Measurements from ENCODE around the gene COX6A2. TPM values are rescaled to one million over a fixed set of nuclear protein-coding genes. Genes with fewer than 3 reads are reported as not detected.

Gene COX6A2
- total RNA-seq, 1 experiment from 2014 or later: not detected

DNA sequence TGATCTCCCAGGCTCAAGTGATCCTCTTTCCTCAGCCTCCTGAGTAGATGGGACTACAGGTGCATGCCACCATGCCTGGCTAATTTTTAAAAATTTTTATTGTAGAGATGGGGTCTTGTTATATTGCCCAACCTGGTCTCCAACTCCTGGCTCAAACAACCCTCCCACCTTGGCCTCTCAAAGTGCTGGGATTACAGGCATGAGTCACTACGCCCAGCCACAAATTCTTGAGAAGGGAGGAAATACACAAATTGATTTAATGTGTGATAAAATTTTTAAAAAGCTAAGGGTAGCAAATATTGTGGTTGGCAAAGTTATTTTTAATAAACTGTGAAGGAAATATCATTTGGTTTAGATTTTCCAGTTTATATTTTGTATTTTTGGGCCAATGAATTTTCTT is 25.5 kb downstream of the COX6A2 start:
- TF ChIP-seq, protein P1, sequence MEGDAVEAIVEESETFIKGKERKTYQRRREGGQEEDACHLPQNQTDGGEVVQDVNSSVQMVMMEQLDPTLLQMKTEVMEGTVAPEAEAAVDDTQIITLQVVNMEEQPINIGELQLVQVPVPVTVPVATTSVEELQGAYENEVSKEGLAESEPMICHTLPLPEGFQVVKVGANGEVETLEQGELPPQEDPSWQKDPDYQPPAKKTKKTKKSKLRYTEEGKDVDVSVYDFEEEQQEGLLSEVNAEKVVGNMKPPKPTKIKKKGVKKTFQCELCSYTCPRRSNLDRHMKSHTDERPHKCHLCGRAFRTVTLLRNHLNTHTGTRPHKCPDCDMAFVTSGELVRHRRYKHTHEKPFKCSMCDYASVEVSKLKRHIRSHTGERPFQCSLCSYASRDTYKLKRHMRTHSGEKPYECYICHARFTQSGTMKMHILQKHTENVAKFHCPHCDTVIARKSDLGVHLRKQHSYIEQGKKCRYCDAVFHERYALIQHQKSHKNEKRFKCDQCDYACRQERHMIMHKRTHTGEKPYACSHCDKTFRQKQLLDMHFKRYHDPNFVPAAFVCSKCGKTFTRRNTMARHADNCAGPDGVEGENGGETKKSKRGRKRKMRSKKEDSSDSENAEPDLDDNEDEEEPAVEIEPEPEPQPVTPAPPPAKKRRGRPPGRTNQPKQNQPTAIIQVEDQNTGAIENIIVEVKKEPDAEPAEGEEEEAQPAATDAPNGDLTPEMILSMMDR (conservative IDR thresholded peaks at IDR 0.05): no peak
- Mint-ChIP-seq H3K4me1 (no peaks in the 10 kb centered on the region), H3K27ac (no peak overlapping the region), H3K4me3 (no peak overlapping the region), H3K36me3 (ENCODE audit: insufficient read depth in 1 of 3, low read depth in 3 of 3) (peaks cover 0 to 4% (median 0%) of the 10 kb centered on the region in 3 experiments; a peak in 2 of 7 replicates), H3K27me3 (ENCODE audit: low read depth) (peaks cover 8% of the 10 kb centered on the region), H3K9me3 (peaks cover 0 to 3% of the 10 kb centered on the region in 2 experiments; a peak in 1 of 5 replicates)
- no peaks in the 10 kb centered on the region for H3K79me1 ChIP-seq (ENCODE audit: insufficient read depth, low read depth, low read length, poor library complexity, severe bottlenecking)
- no peak overlapping the region for H2AFZ ChIP-seq (ENCODE audit: low read length)
- H3K4me2 ChIP-seq (ENCODE audit: insufficient read depth, insufficient read length, low read length): no peak overlapping the region
- no peaks in the 10 kb centered on the region for H3K23me2 ChIP-seq (ENCODE audit: insufficient read length, low read depth, low read length, poor library complexity, severe bottlenecking)
- H4K91ac ChIP-seq (ENCODE audit: insufficient read length, low read depth, low read length): no peak overlapping the region
- no peak overlapping the region for H2BK20ac ChIP-seq (ENCODE audit: low read depth, low read length, poor library complexity, severe bottlenecking)
- no peak overlapping the region for H2BK15ac ChIP-seq (ENCODE audit: low read depth, low read length)
- no peak for DNase-seq
- no peak overlapping the region for H3K27ac ChIP-seq (ENCODE audit: insufficient read length, low read depth, low read length)
- H3K27me3 ChIP-seq (ENCODE audit: insufficient read depth, low read length): no peaks in the 10 kb centered on the region
- H4K20me1 ChIP-seq (ENCODE audit: control insufficient read depth, insufficient read depth, insufficient read length): no peaks in the 10 kb centered on the region
- no peak overlapping the region for H2AK5ac ChIP-seq (ENCODE audit: insufficient read length, low read length)
- H3K4ac ChIP-seq (ENCODE audit: low read depth, low read length): no peak overlapping the region
- H2BK12ac ChIP-seq (ENCODE audit: insufficient read length, low read depth, low read length): no peak overlapping the region
- no peaks in the 10 kb centered on the region for H3K79me2 ChIP-seq (ENCODE audit: insufficient read depth, low read length)
- H4K5ac ChIP-seq (ENCODE audit: insufficient read length, low read depth, low read length): no peak overlapping the region
- no peak overlapping the region for H3K23ac ChIP-seq (ENCODE audit: insufficient read length, low read depth, low read length)
- H3K9ac ChIP-seq (ENCODE audit: extremely low read depth, insufficient read length, low read length): no peak overlapping the region
- no peaks in the 10 kb centered on the region for H3K9me3 ChIP-seq (ENCODE audit: control insufficient read depth, low read depth, low read length)
- no peaks in the 10 kb centered on the region for H3K4me1 ChIP-seq (ENCODE audit: insufficient read depth, low read length)
- no peak overlapping the region for H3T11ph ChIP-seq (ENCODE audit: low read length)
- no peak overlapping the region for H2BK120ac ChIP-seq (ENCODE audit: low read depth, low read length, poor library complexity, severe bottlenecking)
- no peak overlapping the region for H3K56ac ChIP-seq (ENCODE audit: insufficient read length, low read depth, low read length)
- no peak overlapping the region for H3K14ac ChIP-seq (ENCODE audit: insufficient read depth, low read length)
- H3K18ac ChIP-seq (ENCODE audit: insufficient read length, low read depth, low read length): no peak overlapping the region
- WGBS (ENCODE audit: extremely low coverage, insufficient read length, low lambda C conversion rate): no CpG with 5 or more reads among the region's 1 CpG
- no peak overlapping the region for H2BK5ac ChIP-seq (ENCODE audit: insufficient read length, low read length)
- H4K8ac ChIP-seq (replicated peaks; ENCODE audit: insufficient read length, low read depth, low read length): no peak overlapping the region

Data from H9 (cell line).